ENCODE results near the gene NMRK1.

Gene NMRK1

DNA sequence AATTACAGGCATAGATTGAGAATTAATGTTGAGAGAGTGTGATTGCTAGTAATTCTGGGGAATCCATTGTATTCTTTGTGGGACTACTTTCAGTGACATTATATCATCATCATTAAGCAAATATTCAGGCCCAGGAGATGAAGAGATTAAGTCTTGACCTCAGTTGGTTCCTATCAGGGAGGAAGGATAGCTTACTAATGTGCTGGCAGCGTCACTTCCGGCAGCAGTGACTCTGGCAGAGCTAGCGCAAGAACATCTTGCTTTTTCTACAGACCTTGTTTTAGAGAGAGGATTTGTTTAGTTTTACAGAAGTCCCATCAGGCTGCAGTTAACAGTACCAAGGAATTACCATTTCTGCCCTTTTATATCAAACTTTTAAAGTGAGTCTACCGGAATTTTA lies 20.6 kb upstream of the NMRK1 start (continued):
- no peak for TF ChIP-seq HOXD13 (CRISPR knock-in tag; IDR thresholded peaks at IDR 0.05; ENCODE audit: borderline replicate concordance)
- TF ChIP-seq, protein P1, sequence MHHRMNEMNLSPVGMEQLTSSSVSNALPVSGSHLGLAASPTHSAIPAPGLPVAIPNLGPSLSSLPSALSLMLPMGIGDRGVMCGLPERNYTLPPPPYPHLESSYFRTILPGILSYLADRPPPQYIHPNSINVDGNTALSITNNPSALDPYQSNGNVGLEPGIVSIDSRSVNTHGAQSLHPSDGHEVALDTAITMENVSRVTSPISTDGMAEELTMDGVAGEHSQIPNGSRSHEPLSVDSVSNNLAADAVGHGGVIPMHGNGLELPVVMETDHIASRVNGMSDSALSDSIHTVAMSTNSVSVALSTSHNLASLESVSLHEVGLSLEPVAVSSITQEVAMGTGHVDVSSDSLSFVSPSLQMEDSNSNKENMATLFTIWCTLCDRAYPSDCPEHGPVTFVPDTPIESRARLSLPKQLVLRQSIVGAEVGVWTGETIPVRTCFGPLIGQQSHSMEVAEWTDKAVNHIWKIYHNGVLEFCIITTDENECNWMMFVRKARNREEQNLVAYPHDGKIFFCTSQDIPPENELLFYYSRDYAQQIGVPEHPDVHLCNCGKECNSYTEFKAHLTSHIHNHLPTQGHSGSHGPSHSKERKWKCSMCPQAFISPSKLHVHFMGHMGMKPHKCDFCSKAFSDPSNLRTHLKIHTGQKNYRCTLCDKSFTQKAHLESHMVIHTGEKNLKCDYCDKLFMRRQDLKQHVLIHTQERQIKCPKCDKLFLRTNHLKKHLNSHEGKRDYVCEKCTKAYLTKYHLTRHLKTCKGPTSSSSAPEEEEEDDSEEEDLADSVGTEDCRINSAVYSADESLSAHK (tag by site-specific recombination; IDR thresholded peaks at IDR 0.05), result no peak
- TF ChIP-seq ZNF791 (tag by site-specific recombination; IDR thresholded peaks at IDR 0.05), result no peak
- no peak for TF ChIP-seq KLF16 (tag by site-specific recombination; IDR thresholded peaks at IDR 0.05)

DNA sequence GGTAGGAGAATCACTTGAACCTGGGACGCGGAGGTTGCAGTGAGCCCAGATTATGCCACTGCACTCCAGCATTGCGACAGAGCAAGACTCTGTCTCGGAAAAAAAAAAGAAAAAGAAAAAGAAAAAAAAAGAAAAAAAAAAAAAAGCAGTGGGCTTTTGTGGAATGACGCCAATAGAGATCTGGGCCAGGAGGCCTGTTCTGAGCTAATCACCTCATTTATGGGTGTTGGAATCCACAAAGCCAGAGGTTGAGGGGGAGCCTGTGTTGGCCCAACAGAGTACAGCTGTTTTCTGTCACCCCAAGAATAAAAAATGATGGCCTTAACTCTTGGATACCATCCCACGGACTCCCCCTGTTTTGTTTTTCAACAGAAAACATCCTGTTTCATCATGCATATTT lies 18.9 kb upstream of the NMRK1 start:
- ChIA-PET CTCF (interaction anchor here (0.5 to 0.6 kb wide), 2 partner anchors 290 to 333 kb away, joined by 3 to 4 read pairs; no protein-coding TSS in a partner anchor), POLR2A (no interaction called here)
- Histone ChIP-seq H3K4me1 (ENCODE audit: control insufficient read depth, insufficient read depth, low read length) (no peaks in the 10 kb centered on the region), H3K27ac (ENCODE audit: extremely low read depth, low read depth, low read length) (no peak overlapping the region), H3K9me3 (ENCODE audit: control insufficient read depth, insufficient read depth, low read depth, low read length) (no peaks in the 10 kb centered on the region), H3K36me3 (ENCODE audit: control insufficient read depth in 2 of 2, insufficient read depth in 1 of 2, low read length in 2 of 2) (no peaks in the 10 kb centered on the region), H3K4me3 (ENCODE audit: low read depth, low read length) (no peak overlapping the region)
- TF ChIP-seq, protein P2, sequence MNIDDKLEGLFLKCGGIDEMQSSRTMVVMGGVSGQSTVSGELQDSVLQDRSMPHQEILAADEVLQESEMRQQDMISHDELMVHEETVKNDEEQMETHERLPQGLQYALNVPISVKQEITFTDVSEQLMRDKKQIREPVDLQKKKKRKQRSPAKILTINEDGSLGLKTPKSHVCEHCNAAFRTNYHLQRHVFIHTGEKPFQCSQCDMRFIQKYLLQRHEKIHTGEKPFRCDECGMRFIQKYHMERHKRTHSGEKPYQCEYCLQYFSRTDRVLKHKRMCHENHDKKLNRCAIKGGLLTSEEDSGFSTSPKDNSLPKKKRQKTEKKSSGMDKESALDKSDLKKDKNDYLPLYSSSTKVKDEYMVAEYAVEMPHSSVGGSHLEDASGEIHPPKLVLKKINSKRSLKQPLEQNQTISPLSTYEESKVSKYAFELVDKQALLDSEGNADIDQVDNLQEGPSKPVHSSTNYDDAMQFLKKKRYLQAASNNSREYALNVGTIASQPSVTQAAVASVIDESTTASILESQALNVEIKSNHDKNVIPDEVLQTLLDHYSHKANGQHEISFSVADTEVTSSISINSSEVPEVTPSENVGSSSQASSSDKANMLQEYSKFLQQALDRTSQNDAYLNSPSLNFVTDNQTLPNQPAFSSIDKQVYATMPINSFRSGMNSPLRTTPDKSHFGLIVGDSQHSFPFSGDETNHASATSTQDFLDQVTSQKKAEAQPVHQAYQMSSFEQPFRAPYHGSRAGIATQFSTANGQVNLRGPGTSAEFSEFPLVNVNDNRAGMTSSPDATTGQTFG (tag by site-specific recombination; IDR thresholded peaks at IDR 0.05; ENCODE audit: borderline replicate concordance), result no peak
- no peak for TF ChIP-seq ZNF394 (tag by site-specific recombination; IDR thresholded peaks at IDR 0.05; ENCODE audit: borderline replicate concordance)
- no peak for TF ChIP-seq ZSCAN30 (tag by site-specific recombination; IDR thresholded peaks at IDR 0.05)
- TF ChIP-seq FEZF1 (tag by site-specific recombination; IDR thresholded peaks at IDR 0.05), result no peak
- no peak for TF ChIP-seq GLIS1 (tag by site-specific recombination; IDR thresholded peaks at IDR 0.05)
- no peak for TF ChIP-seq ZNF426 (tag by site-specific recombination; IDR thresholded peaks at IDR 0.05)
- TF ChIP-seq OSR2 (tag by site-specific recombination; IDR thresholded peaks at IDR 0.05), result no peak
- TF ChIP-seq ZNF629 (tag by site-specific recombination; IDR thresholded peaks at IDR 0.05), result no peak
- TF ChIP-seq, protein P3, sequence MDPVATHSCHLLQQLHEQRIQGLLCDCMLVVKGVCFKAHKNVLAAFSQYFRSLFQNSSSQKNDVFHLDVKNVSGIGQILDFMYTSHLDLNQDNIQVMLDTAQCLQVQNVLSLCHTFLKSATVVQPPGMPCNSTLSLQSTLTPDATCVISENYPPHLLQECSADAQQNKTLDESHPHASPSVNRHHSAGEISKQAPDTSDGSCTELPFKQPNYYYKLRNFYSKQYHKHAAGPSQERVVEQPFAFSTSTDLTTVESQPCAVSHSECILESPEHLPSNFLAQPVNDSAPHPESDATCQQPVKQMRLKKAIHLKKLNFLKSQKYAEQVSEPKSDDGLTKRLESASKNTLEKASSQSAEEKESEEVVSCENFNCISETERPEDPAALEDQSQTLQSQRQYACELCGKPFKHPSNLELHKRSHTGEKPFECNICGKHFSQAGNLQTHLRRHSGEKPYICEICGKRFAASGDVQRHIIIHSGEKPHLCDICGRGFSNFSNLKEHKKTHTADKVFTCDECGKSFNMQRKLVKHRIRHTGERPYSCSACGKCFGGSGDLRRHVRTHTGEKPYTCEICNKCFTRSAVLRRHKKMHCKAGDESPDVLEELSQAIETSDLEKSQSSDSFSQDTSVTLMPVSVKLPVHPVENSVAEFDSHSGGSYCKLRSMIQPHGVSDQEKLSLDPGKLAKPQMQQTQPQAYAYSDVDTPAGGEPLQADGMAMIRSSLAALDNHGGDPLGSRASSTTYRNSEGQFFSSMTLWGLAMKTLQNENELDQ (tag by site-specific recombination; IDR thresholded peaks at IDR 0.05; ENCODE audit: low read depth), result no peak
- TF ChIP-seq ZNF843 (tag by site-specific recombination; IDR thresholded peaks at IDR 0.05), result no peak
- no peak for TF ChIP-seq ZBTB1 (tag by site-specific recombination; IDR thresholded peaks at IDR 0.05)
- TF ChIP-seq, protein P4, sequence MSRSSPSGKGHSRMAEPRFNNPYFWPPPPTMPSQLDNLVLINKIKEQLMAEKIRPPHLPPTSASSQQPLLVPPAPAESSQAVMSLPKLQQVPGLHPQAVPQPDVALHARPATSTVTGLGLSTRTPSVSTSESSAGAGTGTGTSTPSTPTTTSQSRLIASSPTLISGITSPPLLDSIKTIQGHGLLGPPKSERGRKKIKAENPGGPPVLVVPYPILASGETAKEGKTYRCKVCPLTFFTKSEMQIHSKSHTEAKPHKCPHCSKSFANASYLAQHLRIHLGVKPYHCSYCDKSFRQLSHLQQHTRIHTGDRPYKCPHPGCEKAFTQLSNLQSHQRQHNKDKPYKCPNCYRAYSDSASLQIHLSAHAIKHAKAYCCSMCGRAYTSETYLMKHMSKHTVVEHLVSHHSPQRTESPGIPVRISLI (tag by site-specific recombination; IDR thresholded peaks at IDR 0.05), result no peak
- no peak for TF ChIP-seq ZNF626 (tag by site-specific recombination; IDR thresholded peaks at IDR 0.05)
- TF ChIP-seq, protein P5, sequence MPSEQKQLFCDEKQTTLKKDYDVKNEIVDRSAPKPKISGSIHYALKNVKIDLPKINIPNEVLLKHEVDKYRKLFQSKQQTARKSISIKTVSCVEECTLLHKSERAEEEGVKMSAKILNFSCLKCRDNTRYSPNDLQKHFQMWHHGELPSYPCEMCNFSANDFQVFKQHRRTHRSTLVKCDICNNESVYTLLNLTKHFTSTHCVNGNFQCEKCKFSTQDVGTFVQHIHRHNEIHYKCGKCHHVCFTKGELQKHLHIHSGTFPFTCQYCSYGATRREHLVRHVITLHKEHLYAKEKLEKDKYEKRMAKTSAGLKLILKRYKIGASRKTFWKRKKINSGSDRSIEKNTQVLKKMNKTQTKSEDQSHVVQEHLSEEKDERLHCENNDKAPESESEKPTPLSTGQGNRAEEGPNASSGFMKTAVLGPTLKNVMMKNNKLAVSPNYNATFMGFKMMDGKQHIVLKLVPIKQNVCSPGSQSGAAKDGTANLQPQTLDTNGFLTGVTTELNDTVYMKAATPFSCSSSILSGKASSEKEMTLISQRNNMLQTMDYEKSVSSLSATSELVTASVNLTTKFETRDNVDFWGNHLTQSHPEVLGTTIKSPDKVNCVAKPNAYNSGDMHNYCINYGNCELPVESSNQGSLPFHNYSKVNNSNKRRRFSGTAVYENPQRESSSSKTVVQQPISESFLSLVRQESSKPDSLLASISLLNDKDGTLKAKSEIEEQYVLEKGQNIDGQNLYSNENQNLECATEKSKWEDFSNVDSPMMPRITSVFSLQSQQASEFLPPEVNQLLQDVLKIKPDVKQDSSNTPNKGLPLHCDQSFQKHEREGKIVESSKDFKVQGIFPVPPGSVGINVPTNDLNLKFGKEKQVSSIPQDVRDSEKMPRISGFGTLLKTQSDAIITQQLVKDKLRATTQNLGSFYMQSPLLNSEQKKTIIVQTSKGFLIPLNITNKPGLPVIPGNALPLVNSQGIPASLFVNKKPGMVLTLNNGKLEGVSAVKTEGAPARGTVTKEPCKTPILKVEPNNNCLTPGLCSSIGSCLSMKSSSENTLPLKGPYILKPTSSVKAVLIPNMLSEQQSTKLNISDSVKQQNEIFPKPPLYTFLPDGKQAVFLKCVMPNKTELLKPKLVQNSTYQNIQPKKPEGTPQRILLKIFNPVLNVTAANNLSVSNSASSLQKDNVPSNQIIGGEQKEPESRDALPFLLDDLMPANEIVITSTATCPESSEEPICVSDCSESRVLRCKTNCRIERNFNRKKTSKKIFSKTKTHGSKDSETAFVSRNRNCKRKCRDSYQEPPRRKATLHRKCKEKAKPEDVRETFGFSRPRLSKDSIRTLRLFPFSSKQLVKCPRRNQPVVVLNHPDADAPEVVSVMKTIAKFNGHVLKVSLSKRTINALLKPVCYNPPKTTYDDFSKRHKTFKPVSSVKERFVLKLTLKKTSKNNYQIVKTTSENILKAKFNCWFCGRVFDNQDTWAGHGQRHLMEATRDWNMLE (tag by site-specific recombination; conservative IDR thresholded peaks at IDR 0.05; ENCODE audit: low read depth), result no peak

Data from HEK293 (cell line).